ENCODE measurements around the gene ADNP2.

- no peak for TF ChIP-seq ZNF530 (tag by site-specific recombination; IDR thresholded peaks at IDR 0.05; ENCODE audit: low read depth)
- TF ChIP-seq YY1 (tag by site-specific recombination; IDR thresholded peaks at IDR 0.05) = no peak
These were observed 63.0 kb downstream of the ADNP2 start for GRCh38 chr18:80172056-80172455.

Measured in HEK293 (cell line).